Neural cell (in vitro differentiated cells): ENCODE results near the gene PNPLA5. TPM values are rescaled to one million over a fixed set of nuclear protein-coding genes. Genes with fewer than 3 reads are reported as not detected.

Experiments
- H2AFZ ChIP-seq: fragments of 200-600, 300-800 bp; sonication (generic), shearing (Covaris generic); 2 replicates; pipeline ENCODE4 v1.6.0; 2014; ENCODE audit warnings: low read depth, mild to moderate bottlenecking, antibody characterized with exemption, low read length, moderate library complexity
- H3F3A ChIP-seq: fragments of 200-600 bp; shearing (Covaris generic); 2 replicates; pipeline ENCODE4 v1.6.1; 2016; ENCODE audit warnings: mild to moderate bottlenecking, moderate library complexity, mixed read lengths, antibody characterized with exemption, low read length; ENCODE audit not compliant: insufficient read depth, poor library complexity, severe bottlenecking
- H3K27ac ChIP-seq: fragments of 200-600, 300-800 bp; sonication (generic), shearing (Covaris generic); 2 replicates; pipeline ENCODE4 v1.5.1; 2014; ENCODE audit warnings: mild to moderate bottlenecking, low read length, moderate library complexity
- H3K27me3 ChIP-seq: fragments of 300-800, 200-600 bp; sonication (generic), shearing (Covaris generic); 2 replicates; pipeline ENCODE4 v1.6.0; 2014; ENCODE audit warnings: mild to moderate bottlenecking, low read depth, low read length, moderate library complexity; ENCODE audit not compliant: insufficient read depth
- H3K36me3 ChIP-seq: fragments of 300-800, 200-600 bp; sonication (generic), shearing (Covaris generic); 2 replicates; pipeline ENCODE4 v1.5.1; 2014; ENCODE audit warnings: mild to moderate bottlenecking, antibody characterized with exemption, low read length, moderate library complexity; ENCODE audit not compliant: insufficient read depth
- H3K4me2 ChIP-seq: fragments of 300-800, 200-600 bp; sonication (generic), shearing (Covaris generic); 2 replicates; pipeline ENCODE4 v1.6.0; 2014; ENCODE audit warnings: mild to moderate bottlenecking, low read length
- H3K4me3 ChIP-seq: fragments of 300-800, 200-600 bp; sonication (generic), shearing (Covaris generic); 2 replicates; pipeline ENCODE4 v1.5.1; 2014; ENCODE audit warnings: mild to moderate bottlenecking, low read length, moderate library complexity
- H3K79me2 ChIP-seq: fragments of 200-600 bp; shearing (Covaris generic); replicated peaks from 2 replicates; pipeline ENCODE4 v1.6.0; 2014; ENCODE audit warnings: mild to moderate bottlenecking, low read length, moderate library complexity; ENCODE audit not compliant: insufficient read depth
- H3K9ac ChIP-seq: fragments of 300-800, 200-600 bp; sonication (generic), shearing (Covaris generic); 2 replicates; pipeline ENCODE4 v1.6.1; 2016; ENCODE audit warnings: mild to moderate bottlenecking, low read length, mixed read lengths
- H3K9me2 ChIP-seq: fragments of 200-600 bp; shearing (Covaris generic); 2 replicates; pipeline ENCODE4 v1.6.1; 2016; ENCODE audit warnings: mild to moderate bottlenecking, low read length, mixed read lengths; ENCODE audit not compliant: insufficient read depth
- H3K9me3 ChIP-seq: fragments of 200-600, 300-800 bp; sonication (generic), shearing (Covaris generic); 2 replicates; pipeline ENCODE4 v1.6.1; 2016; ENCODE audit warnings: mild to moderate bottlenecking, mixed run types, low read length, moderate library complexity, mixed read lengths
- H4K20me1 ChIP-seq: fragments of 200-600 bp; shearing (Covaris generic); 2 replicates; pipeline ENCODE4 v1.6.1; 2016; ENCODE audit warnings: mild to moderate bottlenecking, mixed run types; ENCODE audit not compliant: insufficient read depth
- EP300 ChIP-seq: fragments of 450-650 bp; conservative IDR thresholded peaks from 2 replicates; pipeline ENCODE4 v1.6.1; 2014; ENCODE audit warnings: antibody characterized with exemption, mild to moderate bottlenecking, moderate library complexity; ENCODE audit not compliant: poor library complexity, severe bottlenecking
- EZH2 ChIP-seq: fragments of 200-600, 300-800 bp; shearing (Covaris generic), sonication (generic); IDR thresholded peaks from 2 replicates; pipeline ENCODE4 v1.6.1; 2014; ENCODE audit warnings: antibody characterized with exemption, low read length, borderline replicate concordance, mild to moderate bottlenecking; ENCODE audit not compliant: insufficient read depth, poor library complexity, severe bottlenecking
- MXI1 ChIP-seq: fragments of 450-650 bp; conservative IDR thresholded peaks from 2 replicates; pipeline ENCODE4 v1.6.1; 2014; ENCODE audit warnings: antibody characterized with exemption, mild to moderate bottlenecking; ENCODE audit not compliant: poor library complexity, severe bottlenecking
- POLR2AphosphoS5 ChIP-seq: IDR thresholded peaks from 2 replicates; pipeline ENCODE4 v1.6.1; 2012
- RAD21 ChIP-seq: fragments of 450-650 bp; conservative IDR thresholded peaks from 2 replicates; pipeline ENCODE4 v1.6.1; 2014; ENCODE audit warnings: antibody characterized with exemption, mild to moderate bottlenecking, moderate library complexity
- SMC3 ChIP-seq: fragments of 450-650 bp; conservative IDR thresholded peaks from 2 replicates; pipeline ENCODE4 v1.6.1; 2014; ENCODE audit warnings: antibody characterized with exemption, mild to moderate bottlenecking, moderate library complexity; ENCODE audit not compliant: poor library complexity
- TAF1 ChIP-seq: IDR thresholded peaks from 2 replicates; pipeline ENCODE4 v1.6.1; 2012; ENCODE audit warnings: low read depth
- polyA plus RNA-seq: library from polyadenylated mRNA; depleted of rRNA; stranded (reverse); fragments of >200 nt; gene quantifications from 2 replicates; pipeline ENCODE4 v1.2.3, GENCODE V29; 2014
- TF ChIP-seq, protein P1 (sequence below): fragments of 450-650 bp; IDR thresholded peaks from 2 replicates; pipeline ENCODE4 v1.5.1; 2014; ENCODE audit warnings: antibody characterized with exemption, mild to moderate bottlenecking, moderate library complexity; ENCODE audit not compliant: poor library complexity, severe bottlenecking
- TF ChIP-seq, protein P2 (sequence below): IDR thresholded peaks from 2 replicates; pipeline ENCODE4 v1.6.1; 2012; ENCODE audit warnings: borderline replicate concordance

The PNPLA5 gene
- polyA plus RNA-seq, 1 donor from 2014 or later = not detected

- Histone ChIP-seq H3F3A (no peaks in the 10 kb centered on the region), H3K4me2 (no peak overlapping the region), H4K20me1 (no peaks in the 10 kb centered on the region), H3K9ac (no peak overlapping the region), H3K27ac (no peak overlapping the region), H3K9me3 (no peaks in the 10 kb centered on the region), H3K9me2 (no peaks in the 10 kb centered on the region), H3K4me3 (no peak overlapping the region), H3K27me3 (no peaks in the 10 kb centered on the region), H2AFZ (no peak overlapping the region), H3K79me2 (no peaks in the 10 kb centered on the region), H3K36me3 (no peaks in the 10 kb centered on the region)
- TF ChIP-seq EP300 = no peak
- TF ChIP-seq, protein P1, sequence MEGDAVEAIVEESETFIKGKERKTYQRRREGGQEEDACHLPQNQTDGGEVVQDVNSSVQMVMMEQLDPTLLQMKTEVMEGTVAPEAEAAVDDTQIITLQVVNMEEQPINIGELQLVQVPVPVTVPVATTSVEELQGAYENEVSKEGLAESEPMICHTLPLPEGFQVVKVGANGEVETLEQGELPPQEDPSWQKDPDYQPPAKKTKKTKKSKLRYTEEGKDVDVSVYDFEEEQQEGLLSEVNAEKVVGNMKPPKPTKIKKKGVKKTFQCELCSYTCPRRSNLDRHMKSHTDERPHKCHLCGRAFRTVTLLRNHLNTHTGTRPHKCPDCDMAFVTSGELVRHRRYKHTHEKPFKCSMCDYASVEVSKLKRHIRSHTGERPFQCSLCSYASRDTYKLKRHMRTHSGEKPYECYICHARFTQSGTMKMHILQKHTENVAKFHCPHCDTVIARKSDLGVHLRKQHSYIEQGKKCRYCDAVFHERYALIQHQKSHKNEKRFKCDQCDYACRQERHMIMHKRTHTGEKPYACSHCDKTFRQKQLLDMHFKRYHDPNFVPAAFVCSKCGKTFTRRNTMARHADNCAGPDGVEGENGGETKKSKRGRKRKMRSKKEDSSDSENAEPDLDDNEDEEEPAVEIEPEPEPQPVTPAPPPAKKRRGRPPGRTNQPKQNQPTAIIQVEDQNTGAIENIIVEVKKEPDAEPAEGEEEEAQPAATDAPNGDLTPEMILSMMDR = no peak
- no peak for TF ChIP-seq POLR2AphosphoS5
- TF ChIP-seq, protein P2, sequence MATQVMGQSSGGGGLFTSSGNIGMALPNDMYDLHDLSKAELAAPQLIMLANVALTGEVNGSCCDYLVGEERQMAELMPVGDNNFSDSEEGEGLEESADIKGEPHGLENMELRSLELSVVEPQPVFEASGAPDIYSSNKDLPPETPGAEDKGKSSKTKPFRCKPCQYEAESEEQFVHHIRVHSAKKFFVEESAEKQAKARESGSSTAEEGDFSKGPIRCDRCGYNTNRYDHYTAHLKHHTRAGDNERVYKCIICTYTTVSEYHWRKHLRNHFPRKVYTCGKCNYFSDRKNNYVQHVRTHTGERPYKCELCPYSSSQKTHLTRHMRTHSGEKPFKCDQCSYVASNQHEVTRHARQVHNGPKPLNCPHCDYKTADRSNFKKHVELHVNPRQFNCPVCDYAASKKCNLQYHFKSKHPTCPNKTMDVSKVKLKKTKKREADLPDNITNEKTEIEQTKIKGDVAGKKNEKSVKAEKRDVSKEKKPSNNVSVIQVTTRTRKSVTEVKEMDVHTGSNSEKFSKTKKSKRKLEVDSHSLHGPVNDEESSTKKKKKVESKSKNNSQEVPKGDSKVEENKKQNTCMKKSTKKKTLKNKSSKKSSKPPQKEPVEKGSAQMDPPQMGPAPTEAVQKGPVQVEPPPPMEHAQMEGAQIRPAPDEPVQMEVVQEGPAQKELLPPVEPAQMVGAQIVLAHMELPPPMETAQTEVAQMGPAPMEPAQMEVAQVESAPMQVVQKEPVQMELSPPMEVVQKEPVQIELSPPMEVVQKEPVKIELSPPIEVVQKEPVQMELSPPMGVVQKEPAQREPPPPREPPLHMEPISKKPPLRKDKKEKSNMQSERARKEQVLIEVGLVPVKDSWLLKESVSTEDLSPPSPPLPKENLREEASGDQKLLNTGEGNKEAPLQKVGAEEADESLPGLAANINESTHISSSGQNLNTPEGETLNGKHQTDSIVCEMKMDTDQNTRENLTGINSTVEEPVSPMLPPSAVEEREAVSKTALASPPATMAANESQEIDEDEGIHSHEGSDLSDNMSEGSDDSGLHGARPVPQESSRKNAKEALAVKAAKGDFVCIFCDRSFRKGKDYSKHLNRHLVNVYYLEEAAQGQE = no peak
- no peak for TF ChIP-seq RAD21
- TF ChIP-seq MXI1 = no peak
- TF ChIP-seq EZH2 = no peak
- TF ChIP-seq TAF1 = no peak
- TF ChIP-seq SMC3 = no peak
Measured at GRCh38 chr22:43844560-43845545, 47.0 kb downstream of the PNPLA5 start.

DNA sequence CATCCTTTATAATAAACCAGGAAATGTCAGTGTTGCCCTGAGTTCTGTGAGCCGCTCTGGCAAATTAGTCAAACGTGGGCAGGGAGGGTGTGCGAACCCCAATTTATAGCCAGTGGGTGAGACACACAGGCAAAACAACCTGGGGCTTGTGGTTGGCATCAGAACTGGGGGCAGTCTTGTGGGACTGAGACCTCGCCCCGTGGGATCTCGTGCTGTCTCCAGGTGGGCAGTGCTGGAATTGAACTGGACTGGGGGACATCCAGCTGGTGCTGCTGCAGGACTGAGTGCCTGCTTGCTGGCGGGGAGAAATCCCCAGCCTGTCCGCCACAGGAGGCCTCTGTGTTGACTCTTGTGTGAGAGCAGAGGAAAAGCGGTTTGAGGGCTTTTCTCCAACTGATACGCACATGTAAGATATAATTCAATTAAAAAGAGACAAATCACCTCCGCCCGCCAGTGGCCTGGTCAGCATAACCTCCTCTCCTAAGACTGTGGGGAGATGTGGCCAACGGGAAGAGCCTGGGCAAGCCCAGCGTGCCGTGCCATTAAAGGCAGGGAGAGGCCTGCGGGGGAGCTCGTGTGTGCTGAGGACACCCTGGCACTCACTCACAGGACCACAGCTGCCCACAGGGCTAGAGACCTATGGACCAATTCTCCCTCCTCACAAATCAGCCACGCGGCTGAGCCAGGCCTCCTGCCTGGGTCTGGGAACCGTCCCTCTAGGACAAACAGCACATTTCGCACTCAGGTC, 47.9 kb downstream of the PNPLA5 start:
- Histone ChIP-seq H2AFZ (no peak overlapping the region), H3K4me2 (no peak overlapping the region), H3K27ac (no peak overlapping the region), H3K4me3 (no peak overlapping the region), H3K9me2 (no peaks in the 10 kb centered on the region), H4K20me1 (no peaks in the 10 kb centered on the region), H3F3A (no peaks in the 10 kb centered on the region), H3K9me3 (no peaks in the 10 kb centered on the region), H3K79me2 (no peaks in the 10 kb centered on the region), H3K36me3 (no peaks in the 10 kb centered on the region), H3K27me3 (no peaks in the 10 kb centered on the region), H3K9ac (no peak overlapping the region)
- TF ChIP-seq POLR2AphosphoS5 = no peak
- TF ChIP-seq, protein P2 = no peak
- TF ChIP-seq MXI1 = no peak
